ENCODE data around the gene PNPO.

GRCh38 chr17:47992216-47992615 lies 50.8 kb downstream of the PNPO start:
- TF ChIP-seq CTCF (conservative IDR thresholded peaks at IDR 0.05; ENCODE audit: low read depth, low read length): no peak
- no peak for TF ChIP-seq EZH2 (IDR thresholded peaks at IDR 0.05; ENCODE audit: borderline replicate concordance, low read depth, low read length, poor library complexity, severe bottlenecking)
